ENCODE results near the gene MALRD1.

Gene MALRD1

DNA sequence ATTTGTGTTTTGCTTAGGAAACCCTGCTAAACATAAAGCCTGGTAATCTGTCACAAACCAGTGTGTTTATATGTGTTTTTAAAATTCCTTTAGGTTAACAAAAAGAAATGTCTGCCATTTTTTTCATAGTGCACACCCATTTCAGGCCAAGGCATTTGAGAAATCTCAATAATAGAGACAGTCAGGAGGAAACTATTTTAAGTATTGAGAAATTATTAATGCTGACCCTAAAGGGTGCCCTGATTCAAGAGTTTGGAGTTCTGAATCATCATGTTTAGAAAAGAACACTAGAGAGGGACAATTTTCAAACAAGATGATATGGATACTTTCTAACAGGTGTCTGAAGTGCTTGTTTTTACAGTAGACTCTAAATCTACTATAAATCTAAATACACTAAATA is 28.7 kb downstream of the MALRD1 start:
- Histone ChIP-seq H3K4me1 (no peaks in the 10 kb centered on the region), H3K4me2 (no peak overlapping the region), H3K9ac (no peak overlapping the region), H3K36me3 (no peaks in the 10 kb centered on the region), H4K20me1 (no peaks in the 10 kb centered on the region), H3K27ac (no peak overlapping the region), H3K27me3 (no peaks in the 10 kb centered on the region), H3K4me3 (no peak overlapping the region), H3K9me3 (replicated peaks in 1 of 11) (peaks cover 0 to 14% (median 3%) of the 10 kb centered on the region in 11 experiments; a peak in 5 of 22 replicates)
- no peak for TF ChIP-seq Cebpa-rat (IDR thresholded peaks at IDR 0.05)

DNA sequence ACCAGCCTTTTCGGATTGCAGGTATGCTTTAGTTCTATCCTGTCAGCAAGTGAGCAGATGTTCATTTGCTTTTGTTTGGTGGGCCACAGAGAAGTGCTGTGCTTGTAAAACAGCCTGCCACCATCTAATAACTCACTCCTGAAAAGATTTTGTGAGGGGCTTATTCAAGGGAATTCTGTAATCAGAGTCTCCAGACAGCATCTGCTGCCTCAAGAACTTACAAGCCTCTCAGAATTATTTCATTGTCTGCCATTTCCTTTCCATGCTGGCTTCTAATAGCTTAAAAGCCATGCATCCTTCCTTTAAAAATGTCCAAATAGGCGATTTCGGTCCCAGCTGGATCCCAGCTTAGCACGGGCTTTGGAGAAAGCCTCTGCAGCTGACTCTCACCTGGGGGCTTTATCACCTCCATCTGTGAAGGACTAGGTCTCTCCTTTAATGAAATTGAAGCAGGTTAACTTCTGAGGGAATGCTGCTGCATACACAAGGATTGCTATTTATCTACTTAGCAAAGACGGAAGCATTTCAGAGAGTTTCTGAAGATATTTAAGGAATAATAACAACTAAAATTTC is 48.0 kb downstream of the MALRD1 start:
- Histone ChIP-seq H3K4me2 (no peak overlapping the region), H4K20me1 (no peaks in the 10 kb centered on the region), H3K36me3 (no peaks in the 10 kb centered on the region), H3K4me1 (no peaks in the 10 kb centered on the region), H3K4me3 (no peak overlapping the region), H3K9me3 (replicated peaks in 1 of 11) (peaks cover 0 to 4% (median 0%) of the 10 kb centered on the region in 11 experiments; a peak in 2 of 22 replicates), H3K9ac (no peak overlapping the region), H3K27me3 (no peaks in the 10 kb centered on the region), H3K27ac (no peak overlapping the region)
- TF ChIP-seq Cebpa-rat (IDR thresholded peaks at IDR 0.05): no peak

DNA sequence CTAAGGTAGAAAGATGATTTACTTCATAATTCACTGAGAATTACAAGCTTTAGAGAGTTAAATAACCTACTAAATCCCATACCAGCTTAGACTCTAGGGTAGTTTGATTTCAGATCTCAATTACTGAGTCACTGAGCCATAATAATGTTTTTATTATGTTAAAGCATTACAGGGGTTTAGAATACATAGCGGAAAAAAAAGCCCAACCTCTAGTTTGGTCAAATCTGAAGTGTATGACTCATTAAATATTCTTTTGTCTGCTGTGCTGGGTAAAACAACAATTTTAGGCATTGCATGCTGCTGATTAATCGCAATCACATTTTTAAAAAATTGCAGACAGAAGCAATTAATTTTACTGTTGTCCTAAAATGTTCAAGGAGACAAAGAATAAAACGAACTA is 48.5 kb downstream of the MALRD1 start:
- Histone ChIP-seq H3K4me1 (no peaks in the 10 kb centered on the region), H3K27ac (no peak overlapping the region), H3K9me3 (replicated peaks in 1 of 11) (peaks cover 0 to 4% (median 0%) of the 10 kb centered on the region in 11 experiments; a peak in 2 of 22 replicates)

GRCh38 chr10:19098803-19099202 is 50.2 kb downstream of the MALRD1 start:
- no peak overlapping the region for H3K4me3 ChIP-seq
- no peaks in the 10 kb centered on the region for H3K4me1 ChIP-seq
- no peak overlapping the region for H3K4me2 ChIP-seq
- no peak for TF ChIP-seq Cebpa-rat (IDR thresholded peaks at IDR 0.05)
- no peak overlapping the region for H3K9ac ChIP-seq
- no peaks in the 10 kb centered on the region for H3K27me3 ChIP-seq
- no peaks in the 10 kb centered on the region for H3K36me3 ChIP-seq
- peaks cover 0 to 4% (median 0%) of the 10 kb centered on the region in 11 experiments; a peak in 2 of 22 replicates for H3K9me3 ChIP-seq (replicated peaks in 1 of 11)
- H4K20me1 ChIP-seq: no peaks in the 10 kb centered on the region
- no peak overlapping the region for H3K27ac ChIP-seq

More for the DNA sequence above, 48.5 kb downstream of the MALRD1 start:
- Histone ChIP-seq H3K4me3 (no peak overlapping the region), H3K9ac (no peak overlapping the region), H3K4me2 (no peak overlapping the region), H3K27me3 (no peaks in the 10 kb centered on the region), H4K20me1 (no peaks in the 10 kb centered on the region), H3K36me3 (no peaks in the 10 kb centered on the region)
- no peak for TF ChIP-seq Cebpa-rat (IDR thresholded peaks at IDR 0.05)

DNA sequence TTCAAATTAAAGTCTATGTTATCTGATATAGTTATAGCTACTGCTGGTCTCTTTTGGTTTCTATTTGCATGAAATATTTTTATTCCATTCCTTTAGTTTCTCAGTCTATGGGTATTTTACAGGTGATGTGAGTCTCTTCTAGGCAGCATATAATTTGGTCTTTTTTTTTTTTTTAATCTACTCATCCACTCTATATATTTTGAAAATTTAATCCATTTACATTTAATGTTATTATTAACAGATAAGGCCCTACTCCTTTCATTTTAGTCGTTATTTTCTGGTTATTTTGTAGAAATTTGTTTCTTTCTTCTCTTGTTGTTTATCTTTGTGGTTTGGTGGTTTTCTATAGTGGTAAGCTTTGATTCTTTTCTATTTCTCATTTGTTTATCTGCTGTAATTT is 58.8 kb downstream of the MALRD1 start:
- peaks cover 22 to 33% (median 29%) of the 10 kb centered on the region in 11 experiments for H3K9me3 ChIP-seq (replicated peaks in 1 of 11)
- no peak overlapping the region for H3K9ac ChIP-seq
- H3K27ac ChIP-seq: no peak overlapping the region
- no peaks in the 10 kb centered on the region for H4K20me1 ChIP-seq
- no peaks in the 10 kb centered on the region for H3K27me3 ChIP-seq
- no peak overlapping the region for H3K4me2 ChIP-seq
- no peak for TF ChIP-seq Cebpa-rat (IDR thresholded peaks at IDR 0.05)
- H3K4me1 ChIP-seq: no peaks in the 10 kb centered on the region
- no peaks in the 10 kb centered on the region for H3K36me3 ChIP-seq
- H3K4me3 ChIP-seq: no peak overlapping the region

GRCh38 chr10:19111501-19112267 is 63.1 kb downstream of the MALRD1 start:
- H3K4me1 ChIP-seq: no peaks in the 10 kb centered on the region
- no peaks in the 10 kb centered on the region for H3K36me3 ChIP-seq
- H3K4me2 ChIP-seq: no peak overlapping the region
- H3K27ac ChIP-seq: no peak overlapping the region
- no peaks in the 10 kb centered on the region for H4K20me1 ChIP-seq
- H3K9ac ChIP-seq: no peak overlapping the region
- TF ChIP-seq Cebpa-rat (IDR thresholded peaks at IDR 0.05): no peak
- no peak overlapping the region for H3K4me3 ChIP-seq
- H3K27me3 ChIP-seq: no peaks in the 10 kb centered on the region
- H3K9me3 ChIP-seq (replicated peaks in 1 of 11): peaks cover 22 to 31% (median 25%) of the 10 kb centered on the region in 11 experiments

DNA sequence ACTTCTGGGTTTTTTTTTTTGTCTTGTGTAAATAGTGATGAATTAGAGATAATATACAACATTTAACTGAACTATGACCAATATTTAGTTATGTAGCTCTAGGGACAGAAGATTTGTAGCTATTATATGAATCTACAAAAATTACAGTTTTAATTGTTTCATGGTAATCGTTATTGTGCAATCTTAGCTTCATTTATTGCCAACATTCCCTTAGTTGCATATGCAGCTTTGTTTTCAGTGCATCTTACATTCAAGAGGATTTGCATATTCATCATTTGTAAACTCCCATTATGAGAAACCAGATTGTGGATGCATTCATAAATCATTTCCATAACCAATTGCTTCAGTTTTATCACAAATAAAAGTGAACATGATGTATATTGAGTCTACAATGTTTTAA is 68.8 kb downstream of the MALRD1 start:
- Histone ChIP-seq H3K27ac (no peak overlapping the region), H3K9me3 (replicated peaks in 1 of 11) (no peaks in the 10 kb centered on the region), H3K4me2 (no peak overlapping the region), H3K27me3 (no peaks in the 10 kb centered on the region), H3K9ac (no peak overlapping the region), H3K36me3 (no peaks in the 10 kb centered on the region), H3K4me1 (no peaks in the 10 kb centered on the region), H4K20me1 (no peaks in the 10 kb centered on the region), H3K4me3 (no peak overlapping the region)
- peak in 2 of 11 experiments; percentile 21 to 33; a peak in 2 of 22 replicates for TF ChIP-seq Cebpa-rat (IDR thresholded peaks at IDR 0.05)

- Histone ChIP-seq H3K4me1 (no peaks in the 10 kb centered on the region), H3K4me3 (no peak overlapping the region), H3K9ac (no peak overlapping the region), H3K9me3 (replicated peaks in 1 of 11) (no peaks in the 10 kb centered on the region), H3K27ac (no peak overlapping the region), H3K4me2 (no peak overlapping the region), H4K20me1 (no peaks in the 10 kb centered on the region), H3K27me3 (no peaks in the 10 kb centered on the region), H3K36me3 (no peaks in the 10 kb centered on the region)
- TF ChIP-seq Cebpa-rat (IDR thresholded peaks at IDR 0.05): no peak
Measured at GRCh38 chr10:19119191-19119590, 70.6 kb downstream of the MALRD1 start.

- no peaks in the 10 kb centered on the region for H4K20me1 ChIP-seq
- H3K4me2 ChIP-seq: no peak overlapping the region
- no peak overlapping the region for H3K27ac ChIP-seq
- no peaks in the 10 kb centered on the region for H3K36me3 ChIP-seq
- H3K27me3 ChIP-seq: no peaks in the 10 kb centered on the region
- no peaks in the 10 kb centered on the region for H3K4me1 ChIP-seq
- TF ChIP-seq Cebpa-rat (IDR thresholded peaks at IDR 0.05): peak in 3 of 11 experiments; percentile 23 to 76 (median 65); a peak in 4 of 22 replicates
- H3K9me3 ChIP-seq (replicated peaks in 1 of 11): no peaks in the 10 kb centered on the region
- no peak overlapping the region for H3K9ac ChIP-seq
- H3K4me3 ChIP-seq: no peak overlapping the region
Measured at GRCh38 chr10:19120381-19120908, 71.8 kb downstream of the MALRD1 start.

All from BLaER1 treated with 17β-estradiol and CSF1 and Interleukin-3, amounts not matched to agents 10 nM and 100 nM (cell line).